H9 (cell line): ENCODE measurements around the gene CDH18. TPM values are rescaled to one million over a fixed set of nuclear protein-coding genes. Genes with fewer than 3 reads are reported as not detected.

Experiments
- DNase-seq: peaks from one replicate; pipeline ENCODE4 v3.0.0-alpha.2; 2017
- H2AFZ ChIP-seq: one replicate; pipeline ENCODE4 v1.6.1; 2013; ENCODE audit warnings: mild to moderate bottlenecking, low read length, control low read depth, moderate library complexity
- H2AK5ac ChIP-seq: 2 replicates; pipeline ENCODE4 v1.6.1; 2013; ENCODE audit warnings: low read length, control low read depth, mixed read lengths; ENCODE audit not compliant: insufficient read length
- H2BK120ac ChIP-seq: one replicate; pipeline ENCODE4 v1.6.1; 2013; ENCODE audit warnings: low read depth, mild to moderate bottlenecking, low read length, control low read depth, inconsistent platforms; ENCODE audit not compliant: poor library complexity, severe bottlenecking
- H2BK12ac ChIP-seq: 2 replicates; pipeline ENCODE4 v1.6.1; 2013; ENCODE audit warnings: low read length, control low read depth, mixed read lengths, low read depth; ENCODE audit not compliant: insufficient read length
- H2BK15ac ChIP-seq: 2 replicates; pipeline ENCODE4 v1.6.1; 2013; ENCODE audit warnings: low read depth, low read length, control low read depth
- H2BK20ac ChIP-seq: one replicate; pipeline ENCODE4 v1.6.1; 2013; ENCODE audit warnings: low read depth, mild to moderate bottlenecking, low read length, control low read depth, inconsistent platforms; ENCODE audit not compliant: poor library complexity, severe bottlenecking
- H2BK5ac ChIP-seq: 2 replicates; pipeline ENCODE4 v1.6.1; 2013; ENCODE audit warnings: low read length, control low read depth, mixed read lengths; ENCODE audit not compliant: insufficient read length
- H3K14ac ChIP-seq: 2 replicates; pipeline ENCODE4 v1.6.1; 2013; ENCODE audit warnings: low read length, control low read depth; ENCODE audit not compliant: insufficient read depth
- H3K18ac ChIP-seq: 2 replicates; pipeline ENCODE4 v1.6.1; 2013; ENCODE audit warnings: low read depth, mild to moderate bottlenecking, mixed read lengths, low read length, control low read depth; ENCODE audit not compliant: insufficient read length
- H3K23ac ChIP-seq: 2 replicates; pipeline ENCODE4 v1.6.1; 2013; ENCODE audit warnings: low read length, control low read depth, mixed read lengths, low read depth; ENCODE audit not compliant: insufficient read length
- H3K23me2 ChIP-seq: 2 replicates; pipeline ENCODE4 v1.6.1; 2013; ENCODE audit warnings: low read depth, mild to moderate bottlenecking, mixed read lengths, low read length, control low read depth; ENCODE audit not compliant: insufficient read length, poor library complexity, severe bottlenecking
- H3K27ac ChIP-seq: 2 replicates; pipeline ENCODE4 v1.5.1; 2013; ENCODE audit warnings: low read length, control low read depth, mixed read lengths, low read depth; ENCODE audit not compliant: insufficient read length
- H3K27me3 ChIP-seq: 2 replicates; pipeline ENCODE4 v1.6.1; 2013; ENCODE audit warnings: low read length, control low read depth, inconsistent platforms; ENCODE audit not compliant: insufficient read depth
- H3K4ac ChIP-seq: 2 replicates; pipeline ENCODE4 v1.6.1; 2013; ENCODE audit warnings: low read depth, mild to moderate bottlenecking, control low read depth, inconsistent platforms, low read length, moderate library complexity
- H3K4me1 ChIP-seq: 2 replicates; pipeline ENCODE4 v1.6.1; 2013; ENCODE audit warnings: low read length, control low read depth, inconsistent platforms; ENCODE audit not compliant: insufficient read depth
- H3K4me2 ChIP-seq: 2 replicates; pipeline ENCODE4 v1.6.1; 2013; ENCODE audit warnings: low read length, control low read depth, mixed read lengths; ENCODE audit not compliant: insufficient read length, insufficient read depth
- H3K56ac ChIP-seq: 2 replicates; pipeline ENCODE4 v1.6.1; 2013; ENCODE audit warnings: low read depth, mild to moderate bottlenecking, mixed read lengths, low read length, control low read depth; ENCODE audit not compliant: insufficient read length
- H3K79me1 ChIP-seq: 2 replicates; pipeline ENCODE4 v1.6.1; 2013; ENCODE audit warnings: low read depth, mild to moderate bottlenecking, moderate library complexity, low read length, control low read depth, inconsistent platforms; ENCODE audit not compliant: insufficient read depth, poor library complexity, severe bottlenecking
- H3K79me2 ChIP-seq: 2 replicates; pipeline ENCODE4 v1.6.1; 2013; ENCODE audit warnings: low read length, control low read depth, inconsistent platforms; ENCODE audit not compliant: insufficient read depth
- H3K9ac ChIP-seq: 2 replicates; pipeline ENCODE4 v1.6.1; 2013; ENCODE audit warnings: low read length, control low read depth, mixed read lengths; ENCODE audit not compliant: insufficient read length; ENCODE audit errors: extremely low read depth
- H3K9me3 ChIP-seq: one replicate; pipeline ENCODE4 v1.6.1; 2013; ENCODE audit warnings: low read depth, low read length, inconsistent platforms; ENCODE audit not compliant: control insufficient read depth
- H3T11ph ChIP-seq: one replicate; pipeline ENCODE4 v1.6.1; 2013; ENCODE audit warnings: mild to moderate bottlenecking, low read length, control low read depth, inconsistent platforms
- H4K20me1 ChIP-seq: one replicate; pipeline ENCODE4 v1.6.1; 2013; ENCODE audit not compliant: control insufficient read depth, insufficient read length, insufficient read depth
- H4K5ac ChIP-seq: 2 replicates; pipeline ENCODE4 v1.6.1; 2013; ENCODE audit warnings: low read depth, mild to moderate bottlenecking, mixed read lengths, low read length, control low read depth; ENCODE audit not compliant: insufficient read length
- H4K8ac ChIP-seq: replicated peaks from 2 replicates; pipeline ENCODE4 v1.6.1; 2013; ENCODE audit warnings: low read length, control low read depth, mixed read lengths, low read depth; ENCODE audit not compliant: insufficient read length
- H4K91ac ChIP-seq: 2 replicates; pipeline ENCODE4 v1.6.1; 2013; ENCODE audit warnings: low read depth, mild to moderate bottlenecking, moderate library complexity, mixed read lengths, low read length, control low read depth; ENCODE audit not compliant: insufficient read length
- H3K27ac Mint-ChIP-seq, 3 experiments: 2 replicates in 2 of 3; 3 replicates in 1 of 3; pipeline ENCODE4 v1.8.0; 2020 to 2021; ENCODE audit warnings: mixed read lengths in 3 of 3, mild to moderate bottlenecking in 1 of 3, moderate library complexity in 1 of 3
- H3K27me3 Mint-ChIP-seq: 2 replicates; pipeline ENCODE4 v1.8.0; 2021; ENCODE audit warnings: low read depth, mild to moderate bottlenecking, moderate library complexity, mixed read lengths
- H3K36me3 Mint-ChIP-seq, 3 experiments: 2 replicates in 2 of 3; 3 replicates in 1 of 3; pipeline ENCODE4 v1.8.0; 2020 to 2021; ENCODE audit warnings: low read depth in 3 of 3, mixed read lengths in 3 of 3; ENCODE audit not compliant: insufficient read depth in 1 of 3
- H3K4me1 Mint-ChIP-seq, 2 experiments: 2 replicates each; pipeline ENCODE4 v1.8.0; 2020; ENCODE audit warnings: mixed read lengths in 2 of 2
- H3K4me3 Mint-ChIP-seq, 2 experiments: 2 replicates in 1 of 2; 3 replicates in 1 of 2; pipeline ENCODE4 v1.8.0; 2020 to 2021; ENCODE audit warnings: mild to moderate bottlenecking in 2 of 2, mixed read lengths in 2 of 2, moderate library complexity in 1 of 2
- H3K9me3 Mint-ChIP-seq, 2 experiments: 2 replicates in 1 of 2; 3 replicates in 1 of 2; pipeline ENCODE4 v1.8.0; 2020; ENCODE audit warnings: mild to moderate bottlenecking in 2 of 2, mixed read lengths in 2 of 2, moderate library complexity in 1 of 2
- CTCF ChIP-seq: fragments of 200-600 bp; sonication (generic); conservative IDR thresholded peaks from 3 replicates; pipeline ENCODE4 v1.8.0; 2021; ENCODE audit warnings: antibody characterized with exemption, mild to moderate bottlenecking
- WGBS: extraction: QIAGEN DNeasy Blood & Tissue Kit; methylation state at CpG from one replicate; pipeline ENCODE4 v1.1.7; 2013; ENCODE audit warnings: missing lambda C conversion rate, low lambda C conversion rate, mixed read lengths; ENCODE audit not compliant: insufficient read length; ENCODE audit errors: extremely low coverage; 5-methylcytosine and 5-hydroxymethylcytosine counted together
- total RNA-seq: library from RNA; stranded (reverse); gene quantifications from 2 replicates; pipeline ENCODE4 v1.2.1, GENCODE V29; 2021

Gene CDH18
- total RNA-seq, 1 experiment from 2014 or later: not detected

GRCh38 chr5:19498852-19499251 lies 489.1 kb downstream of the CDH18 start:
- no peak overlapping the region for H3K4ac ChIP-seq
- H3K9me3 ChIP-seq: no peaks in the 10 kb centered on the region
- no peak overlapping the region for H3K56ac ChIP-seq
- no peak overlapping the region for H3K4me2 ChIP-seq
- H2BK20ac ChIP-seq: no peak overlapping the region
- no peak overlapping the region for H2AFZ ChIP-seq
- H3K27ac ChIP-seq: no peak overlapping the region
- H3K14ac ChIP-seq: no peak overlapping the region
- H2BK120ac ChIP-seq: no peak overlapping the region
- no peak overlapping the region for H2BK12ac ChIP-seq
- Mint-ChIP-seq H3K36me3 (no peaks in the 10 kb centered on the region), H3K27me3 (no peaks in the 10 kb centered on the region), H3K27ac (no peak overlapping the region), H3K4me3 (no peak overlapping the region), H3K4me1 (no peaks in the 10 kb centered on the region), H3K9me3 (no peaks in the 10 kb centered on the region)
- no peaks in the 10 kb centered on the region for H3K79me2 ChIP-seq
- no peak overlapping the region for H4K5ac ChIP-seq
- no peak overlapping the region for H3K23ac ChIP-seq
- H2BK5ac ChIP-seq: no peak overlapping the region
- no peak for TF ChIP-seq CTCF
- no peak overlapping the region for H2BK15ac ChIP-seq
- no peaks in the 10 kb centered on the region for H3K79me1 ChIP-seq
- H4K91ac ChIP-seq: no peak overlapping the region
- no CpG with 5 or more reads among the region's 2 CpGs for whole genome bisulfite sequencing
- no peaks in the 10 kb centered on the region for H4K20me1 ChIP-seq
- H3K9ac ChIP-seq: no peak overlapping the region
- H4K8ac ChIP-seq: no peak overlapping the region
- no peak overlapping the region for H2AK5ac ChIP-seq
- H3K4me1 ChIP-seq: no peaks in the 10 kb centered on the region
- DNase-seq: no peak
- no peaks in the 10 kb centered on the region for H3K23me2 ChIP-seq
- H3K18ac ChIP-seq: no peak overlapping the region
- H3T11ph ChIP-seq: no peak overlapping the region
- H3K27me3 ChIP-seq: no peaks in the 10 kb centered on the region
